Measurements from ENCODE around the gene MARS1. TPM values are rescaled to one million over a fixed set of nuclear protein-coding genes. Genes with fewer than 3 reads are reported as not detected.

The MARS1 gene
- total and polyA plus RNA-seq, 2 experiments from 2014 or later, result 266 to 351 TPM

DNA sequence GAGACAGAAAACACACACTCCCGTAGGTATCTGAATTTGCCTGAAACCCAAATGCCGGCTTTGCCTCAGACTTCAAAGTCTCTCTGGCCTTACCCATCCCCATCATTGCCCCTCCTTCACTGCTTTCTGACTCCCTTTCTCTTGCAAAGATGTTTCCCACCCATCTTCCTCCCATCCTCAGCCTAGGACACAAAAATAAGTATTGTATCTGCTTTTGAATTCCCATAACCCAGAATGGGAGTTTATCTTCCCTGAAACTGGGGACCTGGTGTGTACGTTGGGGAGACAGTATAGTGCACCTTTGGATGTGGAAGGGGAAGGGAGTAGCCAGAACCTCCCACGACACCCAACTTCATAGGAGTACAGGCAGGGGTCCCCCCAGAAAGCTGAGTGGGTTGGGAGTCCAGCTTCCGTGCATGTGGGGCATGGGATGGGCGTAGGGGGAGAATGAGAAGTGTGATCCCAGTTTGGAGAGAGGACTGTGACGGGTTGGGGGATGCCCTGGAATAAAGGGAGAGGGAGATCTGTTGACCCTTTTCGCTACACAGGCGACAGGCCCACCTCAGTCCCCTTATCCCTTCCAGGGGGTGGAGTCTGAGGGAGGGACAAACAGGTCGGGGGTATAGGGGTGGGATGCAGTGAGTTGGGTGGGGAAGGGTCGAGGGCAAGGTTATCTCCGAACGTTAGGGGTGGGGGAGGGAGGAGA lies 61.5 kb downstream of the MARS1 start:
- no peaks in the 10 kb centered on the region for H3K9me2 ChIP-seq (ENCODE audit: insufficient read depth)
- H3K4me1 Mint-ChIP-seq, result peaks cover 59% of the 10 kb centered on the region
- TF ChIP-seq ZNF114 (CRISPR knock-in tag; IDR thresholded peaks at IDR 0.05) (no peak), EZH2 (IDR thresholded peaks at IDR 0.05; ENCODE audit: low read depth, unreplicated experiment) (no peak), NANOG (IDR thresholded peaks at IDR 0.05; ENCODE audit: borderline replicate concordance) (no peak)
- no peaks in the 10 kb centered on the region for H3K36me3 ChIP-seq (ENCODE audit: insufficient read depth)
- peak; percentile 8 for ATAC-seq
- H3K27me3 Mint-ChIP-seq (ENCODE audit: insufficient read depth, low read depth, poor library complexity), result peaks cover 13% of the 10 kb centered on the region
- peak; percentile 42 for DNase-seq (ENCODE audit: low spot score)
- H3K4me3 Mint-ChIP-seq, result peak overlapping the region; percentile 79
- H3K27ac ChIP-seq (ENCODE audit: low read depth), result no peak overlapping the region
- peaks cover 3% of the 10 kb centered on the region; the same call in 2 of the 3 replicates for H3K36me3 Mint-ChIP-seq (ENCODE audit: low read depth)
- peak overlapping the region; percentile 88 for H2AFZ ChIP-seq
- H3K9me3 Mint-ChIP-seq, result no peaks in the 10 kb centered on the region
- H3K79me2 ChIP-seq (replicated peaks; ENCODE audit: insufficient read depth), result peaks cover 57% of the 10 kb centered on the region
- H4K20me1 ChIP-seq (replicated peaks; ENCODE audit: insufficient read depth), result peaks cover 18% of the 10 kb centered on the region
- H3K27me3 ChIP-seq (ENCODE audit: insufficient read depth), result peaks cover 14% of the 10 kb centered on the region
- H3K4me3 ChIP-seq, result peak overlapping the region; percentile 99
- H3K4me1 ChIP-seq (ENCODE audit: insufficient read depth), result peaks cover 33% of the 10 kb centered on the region
- peaks cover 12% of the 10 kb centered on the region for H3F3A ChIP-seq (replicated peaks; ENCODE audit: low read depth)
- peak overlapping the region; percentile 88 for H3K4me2 ChIP-seq
- no peak overlapping the region for H3K27ac Mint-ChIP-seq

DNA sequence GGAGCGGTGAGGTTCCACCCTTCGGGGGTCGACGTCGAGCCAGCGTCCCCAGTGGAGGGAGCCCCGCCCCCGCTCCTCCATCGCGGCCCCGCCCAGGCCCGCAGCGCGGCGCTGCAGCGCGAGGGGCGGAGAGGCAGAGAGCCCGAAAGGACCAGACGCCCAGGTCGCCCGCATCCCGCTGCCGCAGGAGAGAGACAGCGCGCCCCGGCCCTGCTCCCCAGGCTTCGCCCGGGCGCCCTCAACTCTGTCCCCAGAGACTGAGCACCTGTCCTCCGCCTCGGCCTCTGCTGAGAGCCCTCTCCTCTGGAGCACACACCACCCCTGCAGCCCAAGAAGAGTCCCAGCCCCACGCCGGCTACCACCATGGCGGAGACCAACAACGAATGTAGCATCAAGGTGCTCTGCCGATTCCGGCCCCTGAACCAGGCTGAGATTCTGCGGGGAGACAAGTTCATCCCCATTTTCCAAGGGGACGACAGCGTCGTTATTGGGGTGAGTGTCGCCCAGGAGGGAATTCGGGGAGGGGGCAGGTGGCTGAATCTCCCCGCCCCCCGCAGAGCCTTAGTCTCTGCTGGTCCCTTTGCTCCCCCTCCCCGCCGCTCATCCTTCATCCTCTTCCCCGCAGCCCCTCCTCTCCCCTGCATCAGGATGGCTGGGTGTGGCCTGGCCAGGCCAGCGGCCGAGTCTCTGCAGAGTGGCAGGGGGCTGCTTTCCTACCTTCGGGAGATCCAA lies 62.2 kb downstream of the MARS1 start, which contains the start of gene KIF5A:
KIF5A (plus strand) TSS at position 136 of the 732 bp plus-strand sequence; CDS start at position 364, 228 bp downstream.
- Histone ChIP-seq H4K20me1 (replicated peaks; ENCODE audit: insufficient read depth) (peaks cover 26% of the 10 kb centered on the region), H3K4me1 (ENCODE audit: insufficient read depth) (peaks cover 33% of the 10 kb centered on the region), H3F3A (replicated peaks; ENCODE audit: low read depth) (peaks cover 13% of the 10 kb centered on the region), H3K4me2 (peak within 1 kb of the TSS; percentile 88), H3K4me3 (peak within 1 kb of the TSS; percentile 99), H3K36me3 (ENCODE audit: insufficient read depth) (no peaks in the 10 kb centered on the region), H3K79me2 (replicated peaks; ENCODE audit: insufficient read depth) (peaks cover 50% of the 10 kb centered on the region), H2AFZ (peak within 1 kb of the TSS; percentile 99), H3K27me3 (ENCODE audit: insufficient read depth) (peaks cover 14% of the 10 kb centered on the region), H3K27ac (ENCODE audit: low read depth) (no peak within 1 kb of the TSS), H3K9me2 (ENCODE audit: insufficient read depth) (no peaks in the 10 kb centered on the region)
- Mint-ChIP-seq H3K27me3 (ENCODE audit: insufficient read depth, low read depth, poor library complexity) (peaks cover 13% of the 10 kb centered on the region), H3K4me3 (peak within 1 kb of the TSS; percentile 79), H3K36me3 (ENCODE audit: low read depth) (peaks cover 3% of the 10 kb centered on the region; the same call in 2 of the 3 replicates), H3K4me1 (peaks cover 62% of the 10 kb centered on the region), H3K27ac (no peak within 1 kb of the TSS), H3K9me3 (no peaks in the 10 kb centered on the region)
- ATAC-seq, result peak; percentile 73
- DNase-seq (ENCODE audit: low spot score), result peak; percentile 90
- peak; percentile 84 for TF ChIP-seq POLR2AphosphoS5 (IDR thresholded peaks at IDR 0.05; ENCODE audit: low read depth)
- TF ChIP-seq, protein P1, sequence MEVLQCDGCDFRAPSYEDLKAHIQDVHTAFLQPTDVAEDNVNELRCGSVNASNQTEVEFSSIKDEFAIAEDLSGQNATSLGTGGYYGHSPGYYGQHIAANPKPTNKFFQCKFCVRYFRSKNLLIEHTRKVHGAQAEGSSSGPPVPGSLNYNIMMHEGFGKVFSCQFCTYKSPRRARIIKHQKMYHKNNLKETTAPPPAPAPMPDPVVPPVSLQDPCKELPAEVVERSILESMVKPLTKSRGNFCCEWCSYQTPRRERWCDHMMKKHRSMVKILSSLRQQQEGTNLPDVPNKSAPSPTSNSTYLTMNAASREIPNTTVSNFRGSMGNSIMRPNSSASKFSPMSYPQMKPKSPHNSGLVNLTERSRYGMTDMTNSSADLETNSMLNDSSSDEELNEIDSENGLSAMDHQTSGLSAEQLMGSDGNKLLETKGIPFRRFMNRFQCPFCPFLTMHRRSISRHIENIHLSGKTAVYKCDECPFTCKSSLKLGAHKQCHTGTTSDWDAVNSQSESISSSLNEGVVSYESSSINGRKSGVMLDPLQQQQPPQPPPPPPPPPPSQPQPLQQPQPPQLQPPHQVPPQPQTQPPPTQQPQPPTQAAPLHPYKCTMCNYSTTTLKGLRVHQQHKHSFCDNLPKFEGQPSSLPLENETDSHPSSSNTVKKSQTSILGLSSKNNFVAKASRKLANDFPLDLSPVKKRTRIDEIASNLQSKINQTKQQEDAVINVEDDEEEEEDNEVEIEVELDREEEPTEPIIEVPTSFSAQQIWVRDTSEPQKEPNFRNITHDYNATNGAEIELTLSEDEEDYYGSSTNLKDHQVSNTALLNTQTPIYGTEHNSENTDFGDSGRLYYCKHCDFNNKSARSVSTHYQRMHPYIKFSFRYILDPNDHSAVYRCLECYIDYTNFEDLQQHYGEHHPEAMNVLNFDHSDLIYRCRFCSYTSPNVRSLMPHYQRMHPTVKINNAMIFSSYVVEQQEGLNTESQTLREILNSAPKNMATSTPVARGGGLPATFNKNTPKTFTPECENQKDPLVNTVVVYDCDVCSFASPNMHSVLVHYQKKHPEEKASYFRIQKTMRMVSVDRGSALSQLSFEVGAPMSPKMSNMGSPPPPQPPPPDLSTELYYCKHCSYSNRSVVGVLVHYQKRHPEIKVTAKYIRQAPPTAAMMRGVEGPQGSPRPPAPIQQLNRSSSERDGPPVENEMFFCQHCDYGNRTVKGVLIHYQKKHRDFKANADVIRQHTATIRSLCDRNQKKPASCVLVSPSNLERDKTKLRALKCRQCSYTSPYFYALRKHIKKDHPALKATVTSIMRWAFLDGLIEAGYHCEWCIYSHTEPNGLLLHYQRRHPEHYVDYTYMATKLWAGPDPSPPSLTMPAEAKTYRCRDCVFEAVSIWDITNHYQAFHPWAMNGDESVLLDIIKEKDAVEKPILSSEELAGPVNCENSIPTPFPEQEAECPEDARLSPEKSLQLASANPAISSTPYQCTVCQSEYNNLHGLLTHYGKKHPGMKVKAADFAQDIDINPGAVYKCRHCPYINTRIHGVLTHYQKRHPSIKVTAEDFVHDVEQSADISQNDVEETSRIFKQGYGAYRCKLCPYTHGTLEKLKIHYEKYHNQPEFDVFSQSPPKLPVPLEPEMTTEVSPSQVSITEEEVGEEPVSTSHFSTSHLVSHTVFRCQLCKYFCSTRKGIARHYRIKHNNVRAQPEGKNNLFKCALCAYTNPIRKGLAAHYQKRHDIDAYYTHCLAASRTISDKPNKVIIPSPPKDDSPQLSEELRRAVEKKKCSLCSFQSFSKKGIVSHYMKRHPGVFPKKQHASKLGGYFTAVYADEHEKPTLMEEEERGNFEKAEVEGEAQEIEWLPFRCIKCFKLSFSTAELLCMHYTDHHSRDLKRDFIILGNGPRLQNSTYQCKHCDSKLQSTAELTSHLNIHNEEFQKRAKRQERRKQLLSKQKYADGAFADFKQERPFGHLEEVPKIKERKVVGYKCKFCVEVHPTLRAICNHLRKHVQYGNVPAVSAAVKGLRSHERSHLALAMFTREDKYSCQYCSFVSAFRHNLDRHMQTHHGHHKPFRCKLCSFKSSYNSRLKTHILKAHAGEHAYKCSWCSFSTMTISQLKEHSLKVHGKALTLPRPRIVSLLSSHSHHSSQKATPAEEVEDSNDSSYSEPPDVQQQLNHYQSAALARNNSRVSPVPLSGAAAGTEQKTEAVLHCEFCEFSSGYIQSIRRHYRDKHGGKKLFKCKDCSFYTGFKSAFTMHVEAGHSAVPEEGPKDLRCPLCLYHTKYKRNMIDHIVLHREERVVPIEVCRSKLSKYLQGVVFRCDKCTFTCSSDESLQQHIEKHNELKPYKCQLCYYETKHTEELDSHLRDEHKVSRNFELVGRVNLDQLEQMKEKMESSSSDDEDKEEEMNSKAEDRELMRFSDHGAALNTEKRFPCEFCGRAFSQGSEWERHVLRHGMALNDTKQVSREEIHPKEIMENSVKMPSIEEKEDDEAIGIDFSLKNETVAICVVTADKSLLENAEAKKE (CRISPR knock-in tag; IDR thresholded peaks at IDR 0.05), result no peak
- no peak for TF ChIP-seq JUNB (IDR thresholded peaks at IDR 0.05; ENCODE audit: unreplicated experiment)
- no peak for TF ChIP-seq EZH2phosphoT487 (IDR thresholded peaks at IDR 0.05; ENCODE audit: unreplicated experiment)
- TF ChIP-seq CREB1 (CRISPR knock-in tag; IDR thresholded peaks at IDR 0.05; ENCODE audit: low read depth), result no peak
- no peak for TF ChIP-seq ZNF331 (CRISPR knock-in tag; IDR thresholded peaks at IDR 0.05; ENCODE audit: low read depth)
- no peak for TF ChIP-seq REST (IDR thresholded peaks at IDR 0.05; ENCODE audit: unreplicated experiment)
- TF ChIP-seq STAT1 (IDR thresholded peaks at IDR 0.05; ENCODE audit: unreplicated experiment), result no peak
- TF ChIP-seq ZNF114 (CRISPR knock-in tag; IDR thresholded peaks at IDR 0.05), result no peak

Measured in GM23338 (cell line).